Neural cell (in vitro differentiated cells): ENCODE measurements around the gene RPS16.

ENCODE experiments used
- CTCF ChIP-seq: fragments of 450-650 bp; IDR thresholded peaks from 2 replicates; pipeline ENCODE4 v1.5.1; 2014; ENCODE audit warnings: antibody characterized with exemption, mild to moderate bottlenecking, moderate library complexity; ENCODE audit not compliant: poor library complexity, severe bottlenecking
- EP300 ChIP-seq: fragments of 450-650 bp; conservative IDR thresholded peaks from 2 replicates; pipeline ENCODE4 v1.6.1; 2014; ENCODE audit warnings: antibody characterized with exemption, mild to moderate bottlenecking, moderate library complexity; ENCODE audit not compliant: poor library complexity, severe bottlenecking

- TF ChIP-seq EP300 (no peak), CTCF (no peak)
These were observed 22.9 kb downstream of the RPS16 start for GRCh38 chr19:39412867-39413271.
